DMS 273 (cell line): ENCODE measurements around the gene SLC12A4.

Experiments
- DNase-seq: peaks from one replicate; lab custom pipeline; 2025; ENCODE audit not compliant: unreplicated experiment; lab: John Stamatoyannopoulos, UW

SLC12A4 gene

DNA sequence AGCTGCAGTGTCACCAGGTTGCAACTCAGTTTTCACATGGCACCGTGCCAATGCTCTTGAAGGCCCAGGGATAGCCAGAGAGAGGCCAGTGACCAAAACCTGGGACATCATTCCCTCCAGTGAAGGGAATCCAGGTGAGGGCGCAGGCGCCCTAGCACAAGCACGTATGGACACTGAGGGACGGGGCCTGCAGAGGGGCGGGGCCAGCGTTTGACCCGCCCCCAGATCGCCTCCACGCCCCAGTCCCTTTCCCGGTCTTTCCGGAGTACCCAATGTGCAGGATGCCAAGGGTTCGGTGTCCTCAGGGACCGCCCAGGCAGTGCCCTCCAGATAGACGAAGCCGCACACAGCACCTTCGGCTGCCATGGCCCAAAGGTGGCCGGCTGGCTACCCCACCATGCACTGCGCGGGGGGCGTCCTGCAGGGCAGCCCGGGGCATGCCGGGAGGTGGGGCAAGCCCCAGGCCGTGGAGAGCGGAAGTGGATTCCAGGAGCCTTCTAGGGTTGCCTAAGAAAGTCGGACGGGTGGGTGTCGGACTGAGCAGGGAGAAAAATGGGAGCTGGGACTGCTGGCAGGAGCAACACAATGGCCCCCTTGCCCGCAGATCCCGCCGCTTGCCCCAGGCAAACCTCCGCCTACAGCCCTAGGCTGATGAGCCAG, 4.6 kb downstream of the SLC12A4 start:
- DNase-seq = peak; percentile 31

GRCh38 chr16:67963292-67963661, 5.2 kb downstream of the SLC12A4 start:
- no peak for DNase-seq

DNA sequence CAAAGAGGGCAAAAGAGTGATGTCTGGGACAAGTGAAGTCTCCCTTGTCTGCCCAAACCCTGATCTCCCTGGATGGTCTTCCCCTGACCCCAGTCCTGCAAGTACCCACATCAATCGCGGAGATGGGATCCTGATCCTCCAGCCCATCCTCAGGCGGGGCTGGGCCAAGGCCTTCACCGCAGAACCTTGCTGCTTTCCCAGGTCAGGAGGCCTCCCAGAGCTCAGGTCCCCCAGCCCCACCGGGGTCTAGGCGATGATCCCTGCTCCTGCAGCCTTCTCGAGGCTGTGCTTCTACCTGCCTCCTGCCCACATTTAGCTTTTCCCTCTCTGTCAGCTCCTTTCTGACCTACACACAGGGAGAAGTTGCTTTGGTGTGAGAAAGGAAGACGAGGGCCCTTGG, 6.3 kb downstream of the SLC12A4 start:
- no peak for DNase-seq

- peak; percentile 86 for DNase-seq
Measured at GRCh38 chr16:67961551-67961957, 6.9 kb downstream of the SLC12A4 start.

DNA sequence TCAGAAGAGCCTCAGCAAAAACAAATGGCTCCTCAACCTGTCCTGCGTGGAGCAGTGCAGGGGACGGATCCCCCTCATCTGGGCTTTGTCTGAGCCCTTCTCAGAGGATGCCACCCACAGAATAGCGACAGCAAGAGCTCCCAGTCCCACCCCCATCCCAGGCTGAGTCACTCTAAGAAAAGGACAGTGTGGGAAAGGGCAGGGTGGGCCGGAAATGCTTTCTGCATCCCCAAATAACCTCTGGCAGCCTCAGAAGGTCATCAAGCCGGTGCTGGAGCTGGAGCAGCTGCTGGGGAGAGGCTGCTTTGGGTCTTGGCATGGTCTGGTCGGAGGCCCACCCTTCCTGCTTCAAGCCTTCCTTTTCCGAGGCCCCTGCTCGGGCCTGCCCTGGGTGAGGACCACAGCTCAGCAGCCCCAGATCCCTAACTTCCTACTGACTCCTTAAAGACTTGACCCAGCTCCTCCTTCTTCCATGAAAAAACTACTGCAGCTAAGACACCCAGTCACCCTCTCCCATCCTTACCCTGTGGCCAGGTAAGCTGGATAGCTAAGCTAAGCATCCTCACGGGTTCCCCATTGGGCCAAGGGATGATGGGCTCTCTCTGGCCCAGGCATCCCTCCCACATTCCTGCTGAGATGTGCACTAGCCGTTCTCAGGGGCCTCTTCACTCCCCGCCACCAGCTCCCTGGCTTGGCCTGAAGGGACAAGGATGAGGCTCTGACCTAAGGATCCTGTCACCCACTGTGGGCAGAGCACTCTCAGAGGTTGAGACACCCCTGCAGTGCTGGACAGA, 8.7 kb downstream of the SLC12A4 start:
- no peak for DNase-seq

- DNase-seq = no peak
Measured at GRCh38 chr16:67957622-67958021, 10.8 kb downstream of the SLC12A4 start.

DNA sequence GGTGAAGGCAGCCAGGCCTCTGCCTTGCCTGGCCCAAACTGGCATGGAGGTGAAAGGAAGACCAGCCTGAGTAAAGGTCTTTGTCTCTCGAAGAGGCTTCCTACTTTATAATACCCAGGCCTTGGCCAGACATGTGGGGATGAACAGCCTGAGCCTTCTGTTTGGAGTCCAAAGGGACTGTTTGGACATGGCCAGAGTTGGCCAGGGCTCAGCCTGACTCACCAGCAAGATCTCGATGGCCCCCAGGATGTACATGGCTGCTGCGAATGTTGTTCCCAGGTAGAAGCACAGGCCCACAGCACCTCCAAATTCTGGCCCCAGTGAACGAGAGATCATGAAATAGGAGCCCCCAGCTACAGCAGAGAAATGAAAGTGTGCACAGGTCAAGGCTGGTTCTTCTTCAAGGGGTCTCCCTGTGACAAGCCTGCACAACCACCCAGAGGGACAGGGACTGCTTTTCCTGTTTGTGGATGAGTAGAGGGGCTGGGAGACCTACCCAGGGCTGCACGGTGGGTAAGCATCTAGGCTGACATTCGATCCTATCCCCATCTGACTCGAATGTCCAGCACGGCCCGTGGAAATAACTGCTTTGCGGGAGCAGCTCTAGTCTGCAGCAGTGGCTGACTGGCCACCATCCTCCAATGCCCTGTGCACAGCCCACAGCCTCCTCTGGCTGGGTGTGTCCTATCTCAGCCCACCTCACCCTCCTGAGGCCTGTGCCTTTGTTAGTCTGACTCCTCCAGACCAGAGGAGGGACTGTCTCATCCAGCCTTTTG, 13.8 kb downstream of the SLC12A4 start:
- DNase-seq = no peak

DNA sequence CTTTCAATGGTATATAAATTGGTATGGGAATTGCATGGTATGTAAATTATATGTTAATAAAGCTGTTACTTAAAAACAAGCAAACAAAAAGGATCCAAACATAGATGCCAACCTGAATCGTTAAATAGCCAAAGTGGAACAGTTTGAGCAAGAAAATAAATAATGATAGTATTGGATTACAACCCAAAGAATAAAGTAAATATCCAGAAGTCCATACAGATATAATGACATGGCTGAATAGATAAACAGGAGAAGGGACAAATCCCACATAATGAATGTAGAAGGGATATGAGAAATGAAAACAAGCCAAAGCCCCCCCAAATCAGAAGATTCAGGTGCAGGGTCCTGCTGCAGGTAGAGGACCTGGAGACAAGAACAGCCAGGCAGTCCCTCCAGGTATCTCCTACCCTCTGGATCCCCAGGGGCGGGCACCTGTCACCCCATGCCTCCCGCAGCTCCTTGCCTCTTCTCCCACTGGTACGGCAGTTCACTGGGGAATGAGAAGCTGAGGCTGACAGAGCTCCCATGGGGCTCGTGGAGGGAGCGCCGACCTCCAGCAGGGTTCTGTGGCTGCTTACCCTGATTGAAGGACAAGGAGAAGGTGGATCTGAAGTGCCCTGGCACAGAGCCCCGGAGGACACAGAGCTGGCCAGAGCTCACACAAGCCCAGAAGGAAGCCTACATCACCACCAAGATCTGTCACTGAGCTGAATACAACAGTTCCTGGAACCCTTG, 14.6 kb downstream of the SLC12A4 start:
- DNase-seq = no peak

DNA sequence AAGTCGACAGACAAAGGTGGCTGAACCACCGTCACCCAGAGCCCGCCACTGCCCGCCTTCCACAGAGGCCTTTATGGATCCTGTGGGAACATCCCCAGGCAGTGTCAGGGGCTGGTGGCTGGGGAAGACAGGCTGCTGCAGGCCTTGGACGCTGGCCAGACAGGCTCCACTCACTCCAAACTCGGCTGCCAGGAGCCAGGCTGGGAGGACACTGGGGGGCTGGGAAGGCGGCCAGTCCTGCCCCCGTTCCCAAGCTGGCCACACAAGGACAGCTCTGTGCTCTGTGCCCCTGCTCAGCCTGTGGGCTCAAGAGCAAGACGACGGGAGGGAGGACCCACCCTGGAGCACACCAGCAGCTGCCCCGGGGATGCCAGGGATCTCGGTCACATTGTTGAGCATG, 17.0 kb downstream of the SLC12A4 start:
- DNase-seq = peak; percentile 49

GRCh38 chr16:67950335-67950843, 18.0 kb downstream of the SLC12A4 start:
- no peak for DNase-seq

DNA sequence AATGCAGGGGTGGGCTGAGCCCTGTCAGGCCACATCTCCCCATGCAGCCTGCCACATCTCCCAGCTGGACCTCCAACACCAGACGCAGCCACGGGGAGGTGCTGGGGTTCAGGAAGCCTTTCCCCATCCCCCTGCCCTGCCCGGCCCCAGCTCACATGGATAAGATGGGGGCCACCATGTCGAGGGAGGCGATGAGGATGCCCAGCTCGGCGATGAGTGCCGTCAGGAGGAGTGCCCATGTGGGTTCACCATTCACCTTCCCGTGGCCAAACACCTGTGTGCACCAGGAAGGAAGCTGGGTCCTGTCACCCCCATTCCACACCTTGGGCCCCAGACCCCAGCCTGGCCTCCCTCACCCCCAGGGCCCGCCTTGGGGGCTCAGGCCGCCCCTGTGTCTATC, 18.8 kb downstream of the SLC12A4 start:
- no peak for DNase-seq

- no peak for DNase-seq
Measured at GRCh38 chr16:67948015-67948414, 20.4 kb downstream of the SLC12A4 start.

GRCh38 chr16:67946966-67947558, 21.4 kb downstream of the SLC12A4 start:
- DNase-seq = no peak

GRCh38 chr16:67946128-67946569, 22.3 kb downstream of the SLC12A4 start:
- no peak for DNase-seq

GRCh38 chr16:67945392-67945933, 23.0 kb downstream of the SLC12A4 start:
- no peak for DNase-seq

GRCh38 chr16:67944690-67945391, 23.6 kb downstream of the SLC12A4 start:
- no peak for DNase-seq

DNA sequence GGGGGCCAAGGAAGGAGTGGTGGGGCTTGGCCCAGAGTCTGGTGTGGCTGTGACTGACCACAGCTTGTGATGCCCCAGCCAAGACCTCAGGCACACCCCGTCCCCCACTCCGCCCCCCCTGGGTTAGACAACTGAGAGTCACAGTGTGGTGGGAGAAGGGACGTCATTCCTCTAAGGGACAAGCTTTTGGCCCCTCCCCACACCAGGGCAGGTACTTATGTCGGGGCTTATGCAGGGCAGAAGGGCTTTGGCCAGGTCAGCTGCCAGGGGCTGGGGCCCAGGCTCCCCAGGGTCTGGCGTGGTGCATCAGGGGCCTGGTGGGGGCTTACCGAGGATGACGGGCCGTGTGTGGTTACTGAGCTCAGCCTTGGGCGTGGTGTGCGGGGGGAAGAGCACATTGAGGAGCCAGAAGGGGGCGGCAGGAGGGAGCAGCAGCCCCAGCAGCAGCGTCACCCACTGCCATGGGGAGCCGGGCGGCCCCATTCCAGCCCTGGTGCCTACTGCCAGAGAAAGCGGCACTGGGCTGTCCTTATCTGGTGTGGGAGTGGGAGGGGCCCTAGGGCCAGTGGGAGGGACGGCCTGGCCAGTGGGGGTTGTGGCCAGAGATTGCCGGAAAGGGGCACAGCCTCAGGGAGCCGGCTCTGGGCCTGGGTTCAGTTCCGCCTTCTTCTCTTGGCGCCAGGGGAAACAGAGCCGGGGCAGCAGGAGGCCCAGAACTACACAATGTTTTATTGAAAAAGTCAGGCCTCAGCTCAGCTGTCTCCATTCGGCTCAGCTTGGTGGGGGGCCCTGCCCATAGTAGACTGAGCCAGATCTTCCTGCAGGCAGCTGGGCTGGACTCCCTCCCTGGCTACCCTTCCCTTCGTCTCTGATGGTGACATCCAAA, 24.6 kb downstream of the SLC12A4 start, which contains the start of gene LCAT:
LCAT (minus strand) TSS at position 502 of the 886 bp plus-strand sequence; CDS start at position 483, 19 bp downstream.
- DNase-seq = peak; percentile 46

DNA sequence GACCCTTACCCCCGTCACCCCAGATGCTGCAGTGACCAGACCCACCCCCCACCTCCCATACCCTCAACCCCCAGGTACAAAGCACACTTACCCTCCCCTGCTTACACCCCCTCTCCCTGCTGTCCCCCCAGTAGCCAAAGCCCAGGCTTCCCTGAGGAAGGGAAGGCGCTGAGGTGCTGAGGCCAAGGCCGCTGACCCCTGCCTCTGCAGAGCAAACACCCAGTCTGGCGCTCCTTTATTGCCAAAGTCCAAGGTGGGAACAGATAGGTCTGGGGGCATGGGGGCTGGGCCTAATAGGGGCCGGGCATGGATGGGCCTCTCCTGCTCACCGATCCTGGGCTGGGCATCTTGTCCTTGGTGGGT, 25.2 kb downstream of the SLC12A4 start:
- no peak for DNase-seq
